Endothelial cell of umbilical vein (primary cell): ENCODE measurements around the gene CMTM8.

Source experiments
- EZH2 ChIP-seq: IDR thresholded peaks from 2 replicates; pipeline ENCODE4 v1.6.1; 2012; ENCODE audit warnings: borderline replicate concordance, low read depth, mild to moderate bottlenecking, moderate library complexity, low read length, inconsistent platforms; ENCODE audit not compliant: severe bottlenecking
- MYC ChIP-seq: IDR thresholded peaks from one replicate; pipeline ENCODE4 v1.6.1; 2011; ENCODE audit warnings: mild to moderate bottlenecking, low read depth, low read length
- POLR2A ChIP-seq: IDR thresholded peaks from 2 replicates; pipeline ENCODE4 v1.6.1; 2012; ENCODE audit warnings: low read depth, mild to moderate bottlenecking, control low read depth, low read length
- POLR2AphosphoS5 ChIP-seq: IDR thresholded peaks from 2 replicates; pipeline ENCODE4 v1.6.1; 2012; ENCODE audit warnings: low read depth, mild to moderate bottlenecking, control low read depth, low read length, moderate library complexity; ENCODE audit not compliant: insufficient read depth
- TF ChIP-seq, protein P1 (sequence below), 2 donors: IDR thresholded peaks; 1 replicate in 1 of 2; 2 replicates in 1 of 2; pipeline ENCODE4 v1.5.1; 2011; ENCODE audit warnings: low read length in 2 of 2, mild to moderate bottlenecking in 2 of 2, moderate library complexity in 2 of 2, control low read depth in 1 of 2, inconsistent platforms in 1 of 2, low read depth in 1 of 2; ENCODE audit not compliant: insufficient read depth in 1 of 2; ENCODE audit errors: extremely low read depth in 1 of 2

GRCh38 chr3:32216172-32216783 is 22.2 kb upstream of the CMTM8 start:
- TF ChIP-seq, protein P1, sequence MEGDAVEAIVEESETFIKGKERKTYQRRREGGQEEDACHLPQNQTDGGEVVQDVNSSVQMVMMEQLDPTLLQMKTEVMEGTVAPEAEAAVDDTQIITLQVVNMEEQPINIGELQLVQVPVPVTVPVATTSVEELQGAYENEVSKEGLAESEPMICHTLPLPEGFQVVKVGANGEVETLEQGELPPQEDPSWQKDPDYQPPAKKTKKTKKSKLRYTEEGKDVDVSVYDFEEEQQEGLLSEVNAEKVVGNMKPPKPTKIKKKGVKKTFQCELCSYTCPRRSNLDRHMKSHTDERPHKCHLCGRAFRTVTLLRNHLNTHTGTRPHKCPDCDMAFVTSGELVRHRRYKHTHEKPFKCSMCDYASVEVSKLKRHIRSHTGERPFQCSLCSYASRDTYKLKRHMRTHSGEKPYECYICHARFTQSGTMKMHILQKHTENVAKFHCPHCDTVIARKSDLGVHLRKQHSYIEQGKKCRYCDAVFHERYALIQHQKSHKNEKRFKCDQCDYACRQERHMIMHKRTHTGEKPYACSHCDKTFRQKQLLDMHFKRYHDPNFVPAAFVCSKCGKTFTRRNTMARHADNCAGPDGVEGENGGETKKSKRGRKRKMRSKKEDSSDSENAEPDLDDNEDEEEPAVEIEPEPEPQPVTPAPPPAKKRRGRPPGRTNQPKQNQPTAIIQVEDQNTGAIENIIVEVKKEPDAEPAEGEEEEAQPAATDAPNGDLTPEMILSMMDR (IDR thresholded peaks at IDR 0.05; ENCODE audit: extremely low read depth in 1 of 2, insufficient read depth in 1 of 2, low read depth in 1 of 2, low read length in 2 of 2): no peak
- no peak for TF ChIP-seq POLR2A
- TF ChIP-seq POLR2AphosphoS5: no peak
- no peak for TF ChIP-seq EZH2
- no peak for TF ChIP-seq MYC
